HG02840 (cell line): ENCODE measurements around the gene C1QTNF8.

Source experiments
- ATAC-seq: cut with Tn5 transposase; IDR thresholded peaks from one replicate; pipeline ENCODE4 v1.9.1; 2021; ENCODE audit warnings: mild to moderate bottlenecking, moderate library complexity, moderate number of reproducible peaks; ENCODE audit not compliant: unreplicated experiment, low FRiP score

C1QTNF8 gene

GRCh38 chr16:1080801-1081733, 15.0 kb downstream of the C1QTNF8 start:
- no peak for ATAC-seq

GRCh38 chr16:1079786-1080525, 16.1 kb downstream of the C1QTNF8 start:
- no peak for ATAC-seq

- ATAC-seq, result no peak
Observed at GRCh38 chr16:1079341-1079740, 16.7 kb downstream of the C1QTNF8 start.

GRCh38 chr16:1078579-1079021, 17.4 kb downstream of the C1QTNF8 start:
- no peak for ATAC-seq

GRCh38 chr16:1077877-1078578, 18.0 kb downstream of the C1QTNF8 start:
- no peak for ATAC-seq

- ATAC-seq, result no peak
Observed at GRCh38 chr16:1076801-1077576, 19.1 kb downstream of the C1QTNF8 start.

GRCh38 chr16:1075546-1075945, 20.5 kb downstream of the C1QTNF8 start:
- no peak for ATAC-seq

GRCh38 chr16:1074379-1074649, 21.7 kb downstream of the C1QTNF8 start:
- no peak for ATAC-seq

GRCh38 chr16:1073566-1074378, 22.3 kb downstream of the C1QTNF8 start:
- ATAC-seq, result no peak

GRCh38 chr16:1073262-1073558, 22.8 kb downstream of the C1QTNF8 start:
- no peak for ATAC-seq

GRCh38 chr16:1072526-1073261, 23.4 kb downstream of the C1QTNF8 start, which contains the start of gene SSTR5:
Gene SSTR5 (plus strand): TSS chr16:1072747. CDS start chr16:1078869, 6,122 bp downstream.
- no peak for ATAC-seq

- ATAC-seq, result no peak
Observed at GRCh38 chr16:1071561-1072225, 24.4 kb downstream of the C1QTNF8 start.

GRCh38 chr16:1070864-1071408, 25.1 kb downstream of the C1QTNF8 start:
- no peak for ATAC-seq

GRCh38 chr16:1070084-1070863, 25.8 kb downstream of the C1QTNF8 start:
- ATAC-seq, result no peak

GRCh38 chr16:1069154-1069553, 26.9 kb downstream of the C1QTNF8 start:
- no peak for ATAC-seq

- ATAC-seq, result no peak
Observed at GRCh38 chr16:1068451-1068850, 27.6 kb downstream of the C1QTNF8 start.

GRCh38 chr16:1067629-1068028, 28.4 kb downstream of the C1QTNF8 start:
- ATAC-seq, result no peak
